Gastroesophageal sphincter (tissue), 4 donors: ENCODE results near the gene IL1RAPL2. TPM values are rescaled to one million over a fixed set of nuclear protein-coding genes. Genes with fewer than 3 reads are reported as not detected.
"Not testable (repeated sequence)": the region's sequence is repeated elsewhere in the genome, so short reads cannot be mapped to it uniquely, and the experiment has no call there.

Source experiments
- ATAC-seq: fragments of 150-250 bp; one replicate; pipeline ENCODE4 v1.9.1; 2016; ENCODE audit warnings: mild to moderate bottlenecking, moderate library complexity
- H3K27ac ChIP-seq, 4 donors: fragments of 200-600 bp; sonication (generic) in 3 of 4; 1 replicate in 3 of 4; 2 replicates in 1 of 4; pipeline ENCODE4 v1.5.1; 2016 to 2019
- H3K27me3 ChIP-seq: fragments of 200-600 bp; sonication (generic); one replicate; pipeline ENCODE4 v1.5.1; 2019
- H3K36me3 ChIP-seq, 2 donors: fragments of 200-600 bp; sonication (generic); one replicate each; pipeline ENCODE4 v1.5.1; 2019; ENCODE audit warnings: control low read depth in 1 of 2
- H3K4me1 ChIP-seq, 3 donors: fragments of 200-600 bp; sonication (generic); 1 replicate in 2 of 3; 2 replicates in 1 of 3; pipeline ENCODE4 v1.5.1; 2016 to 2019; ENCODE audit warnings: control low read depth in 2 of 3
- H3K4me3 ChIP-seq, 2 donors: fragments of 200-600 bp; sonication (generic); one replicate each; pipeline ENCODE4 v1.5.1; 2019; ENCODE audit warnings: mild to moderate bottlenecking in 1 of 2, moderate library complexity in 1 of 2
- H3K9me3 ChIP-seq, 3 donors: fragments of 200-600 bp; sonication (generic); one replicate each; pipeline ENCODE4 v1.5.1; 2017 to 2019; ENCODE audit warnings: control low read depth in 2 of 3
- EP300 ChIP-seq: sonication (generic); formaldehyde crosslinking; IDR thresholded peaks from one replicate; pipeline ENCODE4 v1.6.1; 2017; ENCODE audit warnings: antibody characterized with exemption, mild to moderate bottlenecking
- POLR2A ChIP-seq, 2 donors: fragments of 450-650 bp; IDR thresholded peaks; one replicate each; pipeline ENCODE4 v1.6.1; 2017; ENCODE audit warnings: antibody characterized with exemption in 2 of 2, mild to moderate bottlenecking in 2 of 2, moderate library complexity in 1 of 2
- POLR2AphosphoS5 ChIP-seq: sonication (generic); formaldehyde crosslinking; IDR thresholded peaks from one replicate; pipeline ENCODE4 v1.6.1; 2017; ENCODE audit warnings: antibody characterized with exemption
- WGBS, 2 donors: methylation state at CpG; one replicate each; pipeline ENCODE4 v1.1.5; 2018; ENCODE audit warnings: low coverage in 1 of 2; 5-methylcytosine and 5-hydroxymethylcytosine counted together
- total RNA-seq, 4 donors: library from RNA; depleted of rRNA; stranded (reverse); fragments of >200 nt; gene quantifications; one replicate each; pipeline ENCODE4 v1.1.0, GENCODE V29; 2016
- TF ChIP-seq, protein P1 (sequence below), 4 experiments: fragments of 200-600 bp in 2 of 4; fragments of 450-650 bp in 2 of 4; sonication (generic) in 1 of 4; IDR thresholded peaks; one replicate each; pipeline ENCODE4 v1.5.1; 2017 to 2019; ENCODE audit warnings: antibody characterized with exemption in 4 of 4, mild to moderate bottlenecking in 2 of 4, moderate library complexity in 2 of 4

The IL1RAPL2 gene
- total RNA-seq, 4 donors from 2014 or later = 0.54 TPM; not detected in 2

DNA sequence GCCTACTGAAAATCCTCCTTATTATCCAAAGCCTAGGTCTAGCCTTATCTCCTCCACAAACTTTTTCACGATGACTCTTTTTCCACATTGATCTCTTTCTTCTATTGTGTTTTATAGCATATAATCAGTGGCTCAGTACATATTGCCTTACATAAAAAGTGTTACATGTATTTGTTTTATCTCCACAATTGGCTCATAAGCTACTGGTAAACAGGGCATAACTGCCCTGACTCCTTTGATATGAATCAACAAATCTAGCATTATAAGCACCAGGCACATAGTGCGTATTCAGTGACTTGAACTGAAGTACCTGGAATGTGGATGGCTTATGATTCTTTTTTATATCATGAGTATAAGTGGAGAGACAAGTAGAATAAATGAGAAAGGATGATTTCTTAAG, 447.7 kb downstream of the IL1RAPL2 start:
- Histone ChIP-seq H3K9me3 (no peaks in the 10 kb centered on the region), H3K27ac (no peak overlapping the region), H3K27me3 (no peaks in the 10 kb centered on the region), H3K4me3 (no peak overlapping the region), H3K4me1 (no peaks in the 10 kb centered on the region), H3K36me3 (no peaks in the 10 kb centered on the region)
- ATAC-seq = no peak
- WGBS, 2 donors = 90 to 100% methylated on average over 1 to 2 of the region's 2 CpGs
- TF ChIP-seq EP300 = no peak
- no peak for TF ChIP-seq POLR2A (IDR thresholded peaks at IDR 0.05)
- TF ChIP-seq POLR2AphosphoS5 = no peak
- TF ChIP-seq, protein P1, sequence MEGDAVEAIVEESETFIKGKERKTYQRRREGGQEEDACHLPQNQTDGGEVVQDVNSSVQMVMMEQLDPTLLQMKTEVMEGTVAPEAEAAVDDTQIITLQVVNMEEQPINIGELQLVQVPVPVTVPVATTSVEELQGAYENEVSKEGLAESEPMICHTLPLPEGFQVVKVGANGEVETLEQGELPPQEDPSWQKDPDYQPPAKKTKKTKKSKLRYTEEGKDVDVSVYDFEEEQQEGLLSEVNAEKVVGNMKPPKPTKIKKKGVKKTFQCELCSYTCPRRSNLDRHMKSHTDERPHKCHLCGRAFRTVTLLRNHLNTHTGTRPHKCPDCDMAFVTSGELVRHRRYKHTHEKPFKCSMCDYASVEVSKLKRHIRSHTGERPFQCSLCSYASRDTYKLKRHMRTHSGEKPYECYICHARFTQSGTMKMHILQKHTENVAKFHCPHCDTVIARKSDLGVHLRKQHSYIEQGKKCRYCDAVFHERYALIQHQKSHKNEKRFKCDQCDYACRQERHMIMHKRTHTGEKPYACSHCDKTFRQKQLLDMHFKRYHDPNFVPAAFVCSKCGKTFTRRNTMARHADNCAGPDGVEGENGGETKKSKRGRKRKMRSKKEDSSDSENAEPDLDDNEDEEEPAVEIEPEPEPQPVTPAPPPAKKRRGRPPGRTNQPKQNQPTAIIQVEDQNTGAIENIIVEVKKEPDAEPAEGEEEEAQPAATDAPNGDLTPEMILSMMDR (IDR thresholded peaks at IDR 0.05) = no peak

DNA sequence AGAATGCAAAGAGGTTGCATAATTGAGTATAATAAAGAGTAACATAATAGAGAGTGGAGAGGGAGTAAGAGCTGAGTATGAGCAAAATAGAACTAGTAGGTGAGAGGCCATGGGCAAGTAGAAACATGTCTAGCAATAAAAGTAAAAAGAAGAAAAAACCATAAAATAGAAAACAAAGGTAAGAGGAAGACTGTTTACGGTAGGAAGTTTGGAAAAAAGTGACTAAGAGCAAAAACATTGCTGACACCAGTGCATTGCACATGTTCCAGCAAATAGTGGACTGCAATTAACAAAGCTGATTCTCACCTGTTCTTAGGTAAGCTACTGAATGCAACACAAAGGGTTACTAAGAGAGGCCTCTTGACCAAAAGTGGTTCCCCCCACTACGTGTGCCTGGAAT, 451.6 kb downstream of the IL1RAPL2 start:
- 63 to 100% methylated on average over 1 to 2 of the region's 2 CpGs for WGBS, 2 donors
- ATAC-seq = no peak
- H3K4me1 ChIP-seq = no peaks in the 10 kb centered on the region
- no peaks in the 10 kb centered on the region for H3K9me3 ChIP-seq
- H3K36me3 ChIP-seq = no peaks in the 10 kb centered on the region
- TF ChIP-seq POLR2A (IDR thresholded peaks at IDR 0.05) (no peak), EP300 (no peak), POLR2AphosphoS5 (no peak)
- TF ChIP-seq, protein P1 (IDR thresholded peaks at IDR 0.05) = no peak
- no peak overlapping the region for H3K27ac ChIP-seq
- no peak overlapping the region for H3K4me3 ChIP-seq
- no peaks in the 10 kb centered on the region for H3K27me3 ChIP-seq

DNA sequence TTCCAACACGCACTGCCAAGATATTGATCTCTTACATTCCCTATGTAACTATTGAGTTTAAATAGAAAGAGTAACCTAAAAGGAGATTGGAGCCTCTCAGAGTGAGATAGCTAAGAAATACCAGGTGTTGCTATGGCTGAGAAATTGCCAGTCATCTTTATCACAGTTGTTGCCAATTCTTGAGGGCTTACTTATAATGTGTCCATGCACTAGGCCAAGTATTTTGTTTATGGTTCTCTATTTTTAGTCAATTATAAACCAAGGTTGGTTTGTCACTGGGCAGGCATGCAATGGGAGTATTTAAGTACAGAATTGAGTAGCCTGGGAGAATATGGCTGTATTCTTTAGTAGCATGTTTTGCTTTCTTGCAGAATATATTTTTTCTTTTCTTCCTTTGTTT, 452.9 kb downstream of the IL1RAPL2 start:
- ATAC-seq = no peak
- Histone ChIP-seq H3K4me3 (no peak overlapping the region), H3K27me3 (no peaks in the 10 kb centered on the region), H3K27ac (no peak overlapping the region), H3K36me3 (no peaks in the 10 kb centered on the region), H3K4me1 (no peaks in the 10 kb centered on the region), H3K9me3 (no peaks in the 10 kb centered on the region)
- 64 to 83% methylated on average over 1 of the region's 1 CpG for WGBS, 2 donors
- TF ChIP-seq EP300 = no peak
- no peak for TF ChIP-seq POLR2A (IDR thresholded peaks at IDR 0.05)
- TF ChIP-seq, protein P1 (IDR thresholded peaks at IDR 0.05) = no peak
- TF ChIP-seq POLR2AphosphoS5 = no peak

DNA sequence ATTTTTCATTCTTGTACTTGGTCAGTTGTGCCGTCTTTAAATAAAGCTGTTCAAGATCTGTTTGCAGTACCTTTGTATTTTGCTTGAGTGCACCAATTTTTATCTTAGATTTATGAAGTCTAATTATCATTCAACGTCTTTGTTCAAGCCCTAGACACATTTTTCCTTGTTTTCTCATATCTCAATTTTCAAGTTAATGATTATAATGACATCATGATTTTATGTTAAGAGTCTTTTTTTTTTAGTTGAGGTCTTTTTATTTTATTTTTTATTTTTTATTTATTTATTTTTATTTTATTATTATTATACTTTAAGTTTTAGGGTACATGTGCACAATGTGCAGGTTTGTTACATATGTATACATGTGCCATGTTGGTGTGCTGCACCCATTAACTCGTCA, 463.0 kb downstream of the IL1RAPL2 start:
- H3K36me3 ChIP-seq, H3K9me3 ChIP-seq: not testable (repeated sequence)
- 72 to 86% methylated on average over 2 of the region's 3 CpGs for WGBS, 2 donors

DNA sequence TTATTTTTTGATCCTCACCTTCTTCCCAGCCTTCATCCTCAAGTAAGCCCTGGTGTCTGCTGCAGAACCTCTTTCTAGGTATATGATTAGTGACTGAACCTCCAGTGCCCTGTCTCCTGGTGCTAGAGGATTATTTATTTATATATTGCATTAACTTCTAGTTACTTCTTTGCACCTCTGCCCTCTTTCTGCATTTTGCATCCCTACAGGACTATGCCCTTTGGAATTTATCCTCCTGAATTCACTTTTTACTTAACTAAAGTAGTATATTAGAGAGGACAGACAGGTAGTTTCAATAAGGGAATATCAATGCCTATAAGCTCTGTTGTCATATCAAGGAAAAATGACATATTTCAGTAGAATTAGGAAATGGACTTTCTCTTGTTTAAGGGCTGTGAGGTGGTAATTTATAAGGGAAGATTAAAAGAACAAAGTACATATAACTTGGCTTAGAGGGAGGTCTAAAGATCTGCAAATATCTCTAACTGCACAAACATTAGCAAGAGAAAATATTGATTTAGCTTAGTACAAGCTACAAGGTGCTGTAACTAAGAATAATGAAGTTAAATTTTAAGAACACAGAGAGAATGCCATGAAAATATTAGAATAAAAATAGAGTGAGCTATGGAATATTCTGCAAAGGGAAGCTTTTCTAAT, 472.8 kb downstream of the IL1RAPL2 start:
- no peaks in the 10 kb centered on the region for H3K27me3 ChIP-seq
- no peaks in the 10 kb centered on the region for H3K9me3 ChIP-seq
- H3K4me3 ChIP-seq = no peak overlapping the region
- no peaks in the 10 kb centered on the region for H3K36me3 ChIP-seq
- TF ChIP-seq, protein P1 (IDR thresholded peaks at IDR 0.05) = no peak
- no peak for TF ChIP-seq POLR2AphosphoS5
- no peak for TF ChIP-seq EP300
- TF ChIP-seq POLR2A (IDR thresholded peaks at IDR 0.05) = no peak
- H3K27ac ChIP-seq = no peak overlapping the region
- H3K4me1 ChIP-seq = no peaks in the 10 kb centered on the region
- no peak for ATAC-seq

More for the DNA sequence above, 463.0 kb downstream of the IL1RAPL2 start:
- H3K27ac ChIP-seq, H3K4me3 ChIP-seq, ATAC-seq, H3K4me1 ChIP-seq, H3K27me3 ChIP-seq: not testable (repeated sequence)
